Stimulated activated CD8-positive, alpha-beta memory T cell treated with anti-CD3 and anti-CD28 coated beads, Interleukin-7, amount 100 ng/mL, for 4 hours (primary cell): ENCODE results near the gene RWDD2A.

Experiments used
- DNase-seq, 2 donors: peaks; one replicate each; pipeline ENCODE4 v3.0.0-alpha.2; 2020; ENCODE audit warnings: low read depth in 2 of 2

The RWDD2A gene

DNA sequence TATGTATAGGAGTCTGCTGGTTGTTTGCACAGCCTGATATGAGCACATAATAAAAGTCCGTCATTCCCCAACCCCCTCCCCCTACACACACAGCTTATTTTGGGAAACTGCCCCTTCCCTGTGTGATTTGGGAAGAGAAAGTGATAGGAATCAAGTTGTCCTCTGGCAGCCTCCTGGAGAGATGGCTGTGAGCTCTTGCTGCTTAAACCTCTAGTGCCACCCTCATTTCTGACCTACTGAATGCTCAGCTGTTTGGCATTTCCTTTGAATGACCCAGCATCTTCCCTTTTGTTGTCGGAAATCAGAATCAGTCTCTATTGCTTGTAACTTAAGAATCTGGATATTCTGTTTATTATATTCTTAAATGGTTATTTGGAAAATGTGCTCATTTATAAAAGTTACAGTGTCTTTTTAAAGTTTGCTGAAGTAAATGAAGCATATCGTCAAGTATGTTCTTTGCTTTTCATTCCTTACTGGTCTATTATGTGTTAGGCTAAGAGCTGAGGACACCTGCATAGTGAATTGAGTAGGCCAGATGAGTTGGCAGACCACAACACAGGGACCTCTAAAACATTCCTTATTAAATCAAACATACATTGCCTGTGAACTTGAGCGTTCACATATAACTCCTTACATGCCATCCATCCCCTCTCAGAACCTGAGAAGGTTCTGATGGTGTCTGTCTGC lies 5.5 kb downstream of the RWDD2A start:
- no peak for DNase-seq

GRCh38 chr6:83199173-83199862 lies 6.2 kb downstream of the RWDD2A start:
- DNase-seq, result no peak

DNA sequence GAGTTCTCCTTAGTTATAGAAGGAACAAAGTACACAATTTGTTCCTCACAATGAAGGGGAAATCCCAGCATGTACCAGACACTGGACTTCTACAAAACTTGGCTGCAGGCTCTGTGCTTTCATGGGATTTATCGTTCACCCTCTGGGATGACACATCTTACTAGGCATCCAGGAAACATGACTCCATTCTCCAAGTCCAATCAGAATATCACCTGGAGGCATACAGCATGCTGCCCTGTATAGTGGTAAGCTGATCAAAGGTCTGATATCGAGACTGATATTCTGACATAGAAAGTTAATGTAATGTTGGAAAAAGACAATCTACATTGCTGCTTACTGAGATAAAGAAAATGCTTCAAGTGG lies 6.7 kb downstream of the RWDD2A start:
- no peak for DNase-seq

GRCh38 chr6:83202031-83202430 lies 8.9 kb downstream of the RWDD2A start:
- DNase-seq, result no peak

DNA sequence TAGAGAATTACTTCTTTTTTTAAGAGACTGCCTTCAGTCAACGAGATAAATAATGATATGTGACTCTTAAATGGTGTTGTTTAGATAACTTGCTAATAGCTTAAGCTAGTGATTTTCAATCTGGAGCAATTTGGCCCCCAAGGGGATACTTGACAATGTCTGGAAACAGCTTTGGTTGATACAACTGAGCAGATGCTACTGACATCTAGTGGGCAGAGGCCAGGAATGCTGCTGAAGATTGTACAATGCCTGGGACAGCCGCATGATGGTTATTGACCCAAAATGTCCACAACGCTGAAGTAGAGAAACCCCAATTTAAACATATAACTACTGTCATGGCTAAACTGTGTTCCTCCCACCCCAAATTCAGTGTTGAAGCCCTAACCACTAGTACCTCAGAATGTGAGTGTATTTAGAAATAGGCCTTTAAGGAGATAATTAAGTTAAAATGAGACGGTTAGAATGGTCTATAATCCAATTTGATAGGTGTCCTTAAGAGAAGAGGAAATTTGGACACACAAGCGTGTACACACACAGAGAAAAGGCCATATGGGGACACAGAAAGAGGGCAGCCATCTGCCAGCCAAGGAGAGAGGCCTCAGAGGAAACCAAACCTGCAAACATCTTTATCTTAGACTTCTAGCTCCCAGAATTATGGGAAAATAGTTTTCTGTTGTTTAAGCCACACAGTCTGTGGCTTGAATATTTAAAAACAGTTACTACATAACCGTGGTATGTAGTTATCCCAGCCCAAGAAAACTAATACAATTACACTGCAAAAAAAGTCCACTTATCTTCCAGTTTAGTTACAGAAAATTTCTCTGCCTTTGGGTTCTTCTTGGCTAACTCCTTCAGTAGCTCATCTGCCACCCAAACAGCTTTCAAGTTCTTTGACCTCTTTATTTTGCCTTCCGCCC lies 22.2 kb downstream of the RWDD2A start:
- peak; percentile 7 to 33 for DNase-seq

DNA sequence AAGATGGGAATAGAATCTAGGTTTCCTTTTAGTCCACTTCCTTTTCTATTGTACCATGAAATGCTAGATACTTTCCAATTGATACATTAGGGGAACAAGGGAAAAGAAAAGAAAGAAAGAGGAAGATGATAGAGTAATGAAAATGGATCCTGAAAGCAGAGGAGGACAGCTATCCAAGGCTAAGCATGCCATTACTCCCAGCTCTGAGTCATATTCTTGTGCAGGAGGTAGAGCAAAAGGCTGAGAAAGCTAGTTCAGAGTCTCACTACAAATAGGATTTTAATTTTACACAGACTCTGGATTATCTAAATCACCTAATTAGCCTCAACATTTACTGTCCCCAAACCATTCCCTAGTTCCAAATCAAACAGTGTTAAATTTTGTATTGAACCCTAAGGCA lies 23.6 kb downstream of the RWDD2A start:
- DNase-seq, result no peak

- DNase-seq, result no peak
Measured at GRCh38 chr6:83218646-83219045, 25.5 kb downstream of the RWDD2A start.

GRCh38 chr6:83220121-83220520 lies 27.0 kb downstream of the RWDD2A start:
- no peak for DNase-seq

- no peak for DNase-seq
Measured at GRCh38 chr6:83221276-83221675, 28.1 kb downstream of the RWDD2A start.

GRCh38 chr6:83221889-83222479 lies 28.8 kb downstream of the RWDD2A start:
- DNase-seq, result no peak

DNA sequence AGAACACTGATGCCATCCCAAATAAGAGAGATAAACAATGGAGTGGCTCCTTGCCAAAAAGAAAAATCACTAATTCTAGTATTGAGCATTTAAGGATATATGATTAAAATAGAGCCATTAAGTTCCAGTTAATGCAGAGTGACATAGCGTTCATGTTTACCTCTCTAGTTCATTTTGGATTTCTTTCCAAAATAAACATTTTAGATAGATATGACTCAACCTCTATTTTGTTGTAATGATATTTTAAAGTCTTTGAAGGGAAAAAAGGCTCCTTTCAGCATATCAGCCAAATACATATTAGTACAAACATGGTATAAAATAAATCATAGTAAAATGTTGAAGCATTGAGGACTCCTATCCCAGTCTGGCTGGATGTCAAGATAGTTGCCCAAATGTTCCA lies 33.4 kb downstream of the RWDD2A start:
- no peak for DNase-seq

GRCh38 chr6:83231146-83231545 lies 38.0 kb downstream of the RWDD2A start:
- DNase-seq, result no peak

- no peak for DNase-seq
Measured at GRCh38 chr6:83247471-83247870, 54.3 kb downstream of the RWDD2A start.
